ENCODE measurements around the gene PML.

Gene PML

DNA sequence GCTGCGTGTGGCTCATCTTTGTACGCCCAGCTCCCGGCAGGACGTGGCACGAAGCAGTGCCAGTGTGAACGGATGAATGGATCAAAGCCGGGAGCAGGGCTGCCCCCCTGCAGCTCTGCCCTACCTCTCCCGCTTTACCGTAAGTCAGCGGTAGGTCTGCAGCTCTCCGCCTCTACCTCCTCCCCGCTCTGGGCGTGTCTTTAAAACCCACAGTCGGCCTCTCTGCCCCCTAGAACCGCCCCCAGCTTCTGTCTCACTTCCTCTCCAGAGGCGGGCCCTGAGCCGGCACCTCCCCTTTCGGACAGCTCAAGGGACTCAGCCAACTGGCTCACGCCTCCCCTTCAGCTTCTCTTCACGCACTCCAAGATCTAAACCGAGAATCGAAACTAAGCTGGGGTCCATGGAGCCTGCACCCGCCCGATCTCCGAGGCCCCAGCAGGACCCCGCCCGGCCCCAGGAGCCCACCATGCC is at the start of gene PML:
Gene PML (plus strand): TSS at position 304 of the 471 bp plus-strand sequence. CDS start 97 bp downstream, at position 401.
- peak; percentile 74 to 85 for DNase-seq (ENCODE audit: low read depth in 1 of 2, low spot score in 1 of 2)

GRCh38 chr15:73945130-73945508 is 49.4 kb upstream of the PML start:
- DNase-seq (ENCODE audit: low read depth in 1 of 2, low spot score in 1 of 2), result no peak

DNA sequence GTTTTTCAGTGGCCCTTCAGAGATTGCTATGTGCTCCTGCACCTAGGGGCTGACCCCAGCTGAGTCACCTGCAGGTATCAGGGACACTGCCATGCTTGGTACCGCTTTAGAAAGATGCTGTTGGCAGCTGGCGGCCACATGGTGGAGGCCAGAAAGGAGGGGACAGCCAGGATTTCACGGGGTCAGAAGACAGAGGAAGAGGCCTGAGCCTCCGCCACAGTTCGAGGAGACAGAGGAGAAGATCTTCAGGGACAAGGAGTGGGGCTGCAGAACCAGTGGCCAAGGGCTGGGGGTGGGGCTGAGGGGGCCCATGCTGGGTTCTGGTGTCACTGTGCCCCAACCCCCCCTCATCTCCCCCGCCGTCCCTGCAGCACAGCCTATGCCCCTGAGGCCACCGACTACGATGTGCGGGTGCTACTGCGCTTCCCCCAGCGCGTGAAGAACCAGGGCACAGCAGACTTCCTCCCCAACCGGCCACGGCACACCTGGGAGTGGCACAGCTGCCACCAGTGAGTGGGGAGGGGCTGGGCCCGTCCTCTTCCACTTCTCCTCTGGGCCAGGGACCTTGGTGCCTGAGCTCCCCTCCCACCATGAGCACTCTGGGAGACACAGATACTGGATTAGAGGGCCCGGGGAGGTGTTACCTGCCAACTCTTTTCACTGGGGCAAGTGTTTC is 48.3 kb upstream of the PML start:
- DNase-seq (ENCODE audit: low read depth in 1 of 2, low spot score in 1 of 2), result no peak

DNA sequence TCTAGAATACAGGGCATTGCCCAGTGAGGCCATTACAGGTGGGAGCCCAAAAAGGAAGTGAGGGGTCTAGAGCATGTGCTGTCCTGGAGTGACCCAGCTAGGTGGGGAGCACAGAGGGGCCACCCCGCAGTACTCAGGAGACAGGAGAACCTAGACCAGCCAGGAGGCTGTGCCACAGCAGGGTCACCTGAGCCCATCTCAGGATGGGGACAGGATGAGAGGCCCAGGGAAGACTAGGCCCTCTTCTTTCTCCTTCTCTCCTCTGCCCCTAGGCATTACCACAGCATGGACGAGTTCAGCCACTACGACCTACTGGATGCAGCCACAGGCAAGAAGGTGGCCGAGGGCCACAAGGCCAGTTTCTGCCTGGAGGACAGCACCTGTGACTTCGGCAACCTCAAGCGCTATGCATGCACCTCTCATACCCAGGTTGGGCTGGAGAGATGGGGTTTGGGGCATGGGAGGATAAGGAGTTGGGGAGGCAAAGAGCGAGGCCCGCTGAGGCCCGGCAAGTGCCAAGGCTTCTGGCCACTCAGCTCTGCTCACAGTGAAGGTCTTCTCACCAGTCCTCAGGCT is 47.6 kb upstream of the PML start:
- DNase-seq (ENCODE audit: low read depth in 1 of 2, low spot score in 1 of 2), result no peak

DNA sequence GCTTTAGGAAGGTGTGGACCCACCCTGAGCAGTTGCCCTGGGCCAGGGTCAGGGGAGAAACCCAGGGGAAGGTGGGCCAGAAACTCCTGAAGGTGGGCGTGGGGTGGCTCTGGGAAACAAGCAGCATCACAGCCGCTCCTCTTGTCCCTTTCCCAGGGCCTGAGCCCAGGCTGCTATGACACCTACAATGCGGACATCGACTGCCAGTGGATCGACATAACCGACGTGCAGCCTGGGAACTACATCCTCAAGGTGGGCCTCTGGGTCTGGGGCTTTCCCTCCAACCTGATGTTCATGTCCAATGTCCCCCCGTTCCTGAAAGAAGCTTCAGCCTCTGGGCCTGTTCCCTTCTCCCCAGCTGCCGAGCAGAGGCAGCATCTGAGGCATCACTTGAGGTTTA is 46.9 kb upstream of the PML start:
- no peak for DNase-seq (ENCODE audit: low read depth in 1 of 2, low spot score in 1 of 2)

GRCh38 chr15:73948396-73948795 is 46.1 kb upstream of the PML start:
- DNase-seq (ENCODE audit: low read depth in 1 of 2, low spot score in 1 of 2), result no peak

GRCh38 chr15:73948982-73949381 is 45.5 kb upstream of the PML start:
- no peak for DNase-seq (ENCODE audit: low read depth in 1 of 2, low spot score in 1 of 2)

DNA sequence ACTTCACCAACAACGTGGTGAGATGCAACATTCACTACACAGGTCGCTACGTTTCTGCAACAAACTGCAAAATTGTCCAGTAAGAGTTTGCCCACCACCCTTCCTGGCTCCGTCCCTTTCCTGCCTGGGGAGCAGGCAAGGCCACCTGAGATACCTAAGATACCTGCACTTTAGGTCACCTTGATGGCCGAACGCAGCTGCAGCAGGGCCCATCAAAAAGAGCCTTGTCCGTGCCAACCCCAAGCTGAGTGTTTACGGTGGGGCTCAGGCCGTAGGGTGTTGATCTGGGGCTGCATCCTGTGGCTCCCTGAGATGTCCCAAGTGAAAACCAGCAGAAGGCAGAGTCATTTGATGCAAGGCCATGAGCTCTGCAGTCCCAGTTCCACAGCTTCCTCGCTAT is 45.0 kb upstream of the PML start:
- DNase-seq (ENCODE audit: low read depth in 1 of 2, low spot score in 1 of 2), result no peak

- no peak for DNase-seq (ENCODE audit: low read depth in 1 of 2, low spot score in 1 of 2)
Observed at GRCh38 chr15:73950479-73950830, 44.1 kb upstream of the PML start.

DNA sequence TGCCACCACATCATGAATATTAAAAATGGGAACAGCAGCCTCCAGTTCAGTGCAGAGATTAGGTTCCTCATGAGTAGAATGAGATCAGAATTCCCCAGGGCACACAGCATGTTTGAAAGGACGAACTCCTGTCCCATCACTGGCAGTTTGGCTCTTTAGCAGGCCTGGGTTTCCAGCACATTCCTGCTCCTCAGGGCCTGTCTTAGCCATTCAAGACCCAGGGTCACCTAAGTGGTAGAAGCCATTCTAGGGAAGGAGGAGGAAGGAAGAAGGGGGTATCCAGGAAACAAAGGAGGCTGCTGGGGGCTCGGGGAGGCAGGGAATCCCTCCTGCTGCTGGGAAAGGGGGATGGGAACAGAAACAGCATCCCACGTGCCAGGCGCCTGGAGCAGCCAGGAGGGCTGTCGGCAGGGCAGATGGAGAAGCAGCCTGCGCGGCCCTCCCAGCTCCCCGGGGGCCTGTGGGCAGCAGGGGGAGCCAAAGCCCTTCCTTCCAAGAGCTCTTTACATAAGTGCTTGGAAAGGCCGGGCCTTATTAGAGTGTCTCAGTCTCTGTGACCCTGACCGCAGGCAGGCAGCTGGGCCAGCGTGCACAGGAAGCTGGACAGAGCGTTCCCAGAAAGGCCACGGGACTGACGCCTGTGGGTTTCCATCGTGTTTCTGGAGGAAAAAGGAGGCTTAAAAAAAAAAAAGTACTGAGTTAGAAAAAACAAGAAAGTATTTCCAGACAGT is 43.5 kb upstream of the PML start:
- DNase-seq (ENCODE audit: low read depth in 1 of 2, low spot score in 1 of 2), result peak; percentile 49

- no peak for DNase-seq (ENCODE audit: low read depth in 1 of 2, low spot score in 1 of 2)
Observed at GRCh38 chr15:73951601-73952000, 42.9 kb upstream of the PML start.

DNA sequence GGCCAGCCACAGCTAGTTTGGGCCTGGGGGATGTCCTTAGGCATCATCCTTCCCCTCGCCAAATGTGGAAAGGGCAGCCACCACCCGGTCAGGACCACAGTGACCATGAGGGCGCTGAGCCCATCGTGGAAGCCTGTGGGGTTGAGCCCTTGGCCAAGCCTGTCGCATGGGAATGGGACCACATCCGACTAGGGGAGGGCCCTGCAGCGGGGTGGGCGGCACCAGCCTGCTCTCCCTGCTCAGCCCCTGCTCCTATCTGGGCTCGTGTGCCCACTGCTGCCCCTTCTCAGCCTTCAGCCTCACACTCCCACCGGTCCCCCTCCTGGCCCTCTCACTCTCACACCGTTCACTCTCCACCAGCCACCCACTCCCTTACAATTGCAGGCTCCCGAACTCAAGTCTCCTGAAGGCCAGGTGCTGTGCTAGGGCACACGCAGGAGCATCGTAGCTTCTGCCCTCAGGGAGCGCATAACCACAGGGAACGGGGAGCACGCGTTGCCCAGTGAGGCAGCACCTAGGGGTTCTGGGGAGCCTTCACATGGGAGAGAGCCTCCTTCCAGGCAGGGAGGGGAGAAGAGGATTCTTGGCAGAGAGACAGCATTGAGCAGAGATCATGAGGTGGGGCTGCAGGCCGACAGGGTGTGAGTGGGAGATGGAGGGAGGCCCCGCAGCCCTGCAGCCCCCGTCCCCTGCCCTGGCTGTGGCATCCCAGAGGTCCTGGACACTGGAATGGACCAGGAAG is 42.2 kb upstream of the PML start:
- DNase-seq (ENCODE audit: low read depth in 1 of 2, low spot score in 1 of 2), result no peak

- DNase-seq (ENCODE audit: low read depth in 1 of 2, low spot score in 1 of 2), result no peak
Observed at GRCh38 chr15:73952913-73953750, 41.4 kb upstream of the PML start.

DNA sequence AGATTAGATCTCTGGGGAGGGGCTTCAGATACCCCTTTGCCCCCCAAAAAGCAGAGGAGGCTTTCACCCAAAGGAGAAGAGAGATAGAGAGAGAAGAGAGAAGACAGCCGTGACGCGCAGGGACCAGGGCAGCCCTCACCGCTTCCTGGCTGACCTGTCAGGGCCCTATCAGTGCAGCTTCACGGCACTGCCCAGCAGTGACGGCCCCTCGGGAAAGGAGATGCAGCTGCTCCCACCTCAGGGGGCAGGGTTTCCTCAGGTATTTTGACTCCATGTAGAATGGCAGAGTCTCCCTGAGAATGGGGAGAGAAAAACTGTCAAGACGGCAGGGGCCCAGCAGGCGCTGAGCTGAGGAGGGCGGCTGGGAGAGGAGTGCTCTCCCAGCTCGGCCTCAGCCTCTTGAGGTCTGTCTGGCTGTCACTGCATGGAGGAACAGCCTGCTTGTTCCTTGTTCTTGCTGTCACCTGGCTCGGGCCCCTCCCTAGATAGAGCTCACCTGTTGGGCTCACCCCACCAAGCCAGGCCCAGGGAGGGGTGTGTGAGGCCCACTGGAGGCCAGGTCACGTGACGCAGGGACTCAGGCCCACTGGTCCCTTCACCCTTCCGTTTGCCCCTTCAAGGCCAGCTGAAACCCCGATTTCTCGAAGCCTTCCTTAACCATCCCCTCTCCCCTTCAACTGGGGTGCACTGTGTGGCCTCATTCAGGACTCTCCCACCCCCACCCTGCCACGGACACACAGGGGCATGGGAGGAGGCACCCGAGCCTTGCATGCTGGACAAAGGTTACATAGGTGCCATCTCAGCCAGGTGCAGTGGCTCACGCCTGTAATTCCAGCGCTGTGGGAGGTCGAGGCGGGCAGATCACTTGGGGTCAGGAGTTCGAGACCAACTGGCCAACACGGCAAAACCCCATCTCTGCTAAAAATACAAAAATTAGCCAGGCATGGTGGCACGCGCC is 40.0 kb upstream of the PML start:
- DNase-seq (ENCODE audit: low read depth in 1 of 2, low spot score in 1 of 2), result no peak

- DNase-seq (ENCODE audit: low read depth in 1 of 2, low spot score in 1 of 2), result no peak
Observed at GRCh38 chr15:73955326-73955725, 39.2 kb upstream of the PML start.

GRCh38 chr15:73955861-73956742 is 38.4 kb upstream of the PML start:
- no peak for DNase-seq (ENCODE audit: low read depth in 1 of 2, low spot score in 1 of 2)

- no peak for DNase-seq (ENCODE audit: low read depth in 1 of 2, low spot score in 1 of 2)
Observed at GRCh38 chr15:73956743-73957135, 37.8 kb upstream of the PML start.

DNA sequence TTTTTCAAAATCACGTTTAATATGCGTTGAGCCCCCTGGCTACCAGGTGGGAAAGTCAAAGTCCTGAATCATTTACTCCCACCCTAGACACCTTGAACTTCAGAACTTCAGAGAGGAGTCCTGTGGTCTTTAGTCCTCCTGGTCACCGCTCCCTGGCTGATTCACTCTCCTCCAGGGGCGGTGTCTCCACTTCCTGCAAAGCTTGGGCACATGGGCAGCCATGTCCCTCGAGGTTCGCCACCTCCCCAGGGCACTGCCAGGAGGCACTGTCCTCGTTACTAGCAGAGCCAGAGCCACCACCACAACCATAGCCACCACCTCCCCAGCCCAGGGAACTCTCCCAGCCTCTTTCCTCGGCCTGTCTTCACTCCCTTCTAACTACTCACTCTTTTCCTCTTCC is 37.2 kb upstream of the PML start:
- DNase-seq (ENCODE audit: low read depth in 1 of 2, low spot score in 1 of 2), result no peak

- no peak for DNase-seq (ENCODE audit: low read depth in 1 of 2, low spot score in 1 of 2)
Observed at GRCh38 chr15:73957785-73958184, 36.7 kb upstream of the PML start.
